Hematopoietic multipotent progenitor cell treated with erythropoietin and hydrocortisone succinate and interleukin-3 and kit ligand, for 17 days (in vitro differentiated cells): ENCODE measurements around the gene SPATS2.
A peak's percentile ranks its signal among the peaks of the same experiment; 100 is the strongest.
"Not testable (repeated sequence)": the region's sequence is repeated elsewhere in the genome, so short reads cannot be mapped to it uniquely, and the experiment has no call there.

Experiments used
- DNase-seq: peaks from one replicate; pipeline ENCODE4 v3.0.0-alpha.2; 2015; ENCODE audit warnings: low spot score

SPATS2 gene

DNA sequence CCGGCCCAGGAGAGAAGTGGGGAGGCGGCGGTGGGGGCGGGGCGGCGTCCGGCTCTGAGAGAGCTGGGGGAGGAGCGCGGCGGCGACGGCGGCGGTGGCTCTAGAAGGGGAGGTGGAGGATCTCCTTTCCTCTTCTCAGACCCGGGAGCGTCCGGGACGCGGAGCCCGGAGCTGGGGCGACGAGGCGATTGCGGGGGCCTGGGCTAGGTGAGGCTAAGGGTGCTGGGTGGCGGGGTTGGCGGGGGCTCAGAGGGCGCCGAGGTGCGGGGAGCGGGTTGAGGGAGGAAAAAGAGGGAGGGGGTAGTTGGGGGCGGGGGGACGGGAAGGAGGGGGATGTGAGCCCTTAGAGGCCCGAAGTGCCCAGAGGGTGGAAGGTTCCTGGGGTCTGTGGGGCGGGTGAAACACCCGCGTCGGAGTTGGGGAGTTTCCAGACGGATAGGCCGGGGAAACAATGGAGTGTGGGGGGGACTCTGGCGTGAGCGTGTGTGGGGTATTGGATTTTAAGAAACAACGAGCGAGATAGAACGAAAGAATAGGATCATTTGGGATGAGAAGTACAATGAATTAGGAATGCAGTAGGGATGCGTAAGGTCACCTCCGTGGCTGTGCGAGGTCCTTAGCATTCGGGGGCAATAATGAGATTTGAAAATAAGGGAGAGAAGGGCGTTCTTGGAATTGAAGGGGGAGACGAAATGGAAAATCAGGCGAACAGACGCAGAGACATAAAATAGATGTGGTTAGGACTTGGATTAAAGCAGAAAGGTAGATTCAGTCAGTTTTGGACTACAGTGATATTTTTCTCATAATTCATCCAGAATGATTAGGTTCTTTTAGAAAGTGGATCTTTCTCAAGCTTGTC, at the start of gene SPATS2:
Gene SPATS2 (plus strand): TSS at position 82 of the 859 bp plus-strand sequence. CDS start 93,551 bp downstream, outside the sequence.
- DNase-seq: no peak

DNA sequence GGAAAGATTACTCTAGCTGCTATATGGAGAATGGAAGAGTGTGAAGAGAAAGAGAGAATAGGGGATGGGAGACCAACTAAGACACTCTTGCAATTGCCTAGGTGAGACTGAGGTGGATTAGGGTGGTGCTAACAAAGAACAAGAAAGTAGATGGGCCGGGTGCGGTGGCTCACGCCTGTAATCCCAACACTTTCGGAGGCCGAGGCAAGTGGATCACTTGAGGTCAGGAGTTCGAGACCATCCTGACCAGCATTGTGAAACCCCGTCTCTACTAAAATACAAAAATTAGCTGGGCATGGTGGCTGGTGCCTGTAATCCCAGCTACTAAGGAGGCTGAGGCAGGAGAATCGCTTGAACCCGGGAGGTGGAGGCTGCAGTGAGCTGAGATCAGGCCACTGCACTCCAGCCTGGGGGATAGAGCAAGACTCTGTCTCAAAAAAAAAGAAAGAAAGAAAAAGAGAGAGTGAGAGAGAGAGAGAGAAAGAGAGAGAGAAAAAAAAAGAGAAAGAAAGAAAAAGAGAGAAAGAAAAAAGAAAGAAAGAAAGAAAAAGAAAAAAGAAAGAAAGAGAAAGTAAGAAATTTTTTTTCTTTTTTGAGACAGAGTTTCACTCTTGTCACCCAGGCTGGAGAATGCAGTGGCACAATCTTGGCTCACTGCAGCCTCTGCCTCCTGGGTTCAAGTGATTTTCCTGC, 46.7 kb upstream of the SPATS2 start:
- not testable (repeated sequence) for DNase-seq

DNA sequence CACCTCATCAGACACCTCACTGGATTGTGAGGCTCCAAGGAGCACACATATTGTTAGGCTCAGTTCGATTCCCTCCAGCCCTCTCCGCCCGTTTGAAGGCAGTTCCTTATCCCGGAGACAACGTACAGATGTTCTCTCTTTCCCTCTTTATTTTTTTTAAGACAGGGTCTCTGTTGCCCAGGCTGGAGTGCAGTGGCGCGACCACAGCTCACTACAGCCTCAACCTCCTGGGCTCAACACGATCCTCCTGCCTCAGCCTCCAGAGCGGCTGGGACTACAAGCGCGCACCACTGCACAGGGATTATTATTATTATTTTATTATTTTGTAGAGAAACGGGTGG, 44.9 kb upstream of the SPATS2 start:
- no peak for DNase-seq

DNA sequence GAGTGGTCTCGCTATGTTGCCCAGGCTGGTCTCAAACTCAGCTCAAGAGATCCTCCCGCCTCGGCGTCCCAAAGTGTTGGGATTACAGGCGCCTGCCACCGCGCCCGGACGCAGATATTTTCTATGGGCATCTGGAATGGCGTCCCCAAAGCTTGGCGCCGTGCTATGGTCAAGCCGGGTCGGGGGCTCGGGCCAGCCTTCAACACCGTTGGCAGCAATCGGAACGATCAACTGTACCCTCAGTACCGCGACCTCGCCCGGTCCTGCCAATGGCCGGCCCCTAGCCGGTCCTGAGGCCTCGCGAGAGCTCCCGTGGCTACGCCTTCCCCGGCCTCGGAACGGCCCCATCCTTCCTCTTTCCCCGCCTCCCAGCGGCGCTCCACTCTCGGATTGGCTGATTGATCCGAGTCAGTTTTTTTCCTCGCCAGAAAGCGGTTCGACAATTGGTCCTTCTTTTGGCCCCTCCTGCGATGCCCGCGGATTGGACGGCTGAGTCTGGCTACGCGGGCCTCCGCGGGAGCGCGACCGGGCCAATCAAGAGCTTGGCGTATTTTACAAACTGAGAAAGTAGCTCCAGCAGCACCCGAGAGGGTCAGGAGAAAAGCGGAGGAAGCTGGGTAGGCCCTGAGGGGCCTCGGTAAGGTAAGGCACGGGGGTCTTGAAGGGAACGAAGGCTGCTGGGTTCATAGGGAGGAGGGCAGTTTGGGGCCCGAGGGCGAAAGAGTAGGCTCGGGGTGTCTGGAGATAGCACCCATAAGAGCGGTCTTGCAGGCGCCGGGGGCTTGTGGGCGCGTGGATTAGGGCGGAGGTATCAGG, 44.3 kb upstream of the SPATS2 start, which contains the start of gene TROAP:
Gene TROAP (plus strand): TSS at position 548 of the 816 bp plus-strand sequence. CDS start 354 bp downstream, outside the sequence.
- peak; percentile 99 for DNase-seq

DNA sequence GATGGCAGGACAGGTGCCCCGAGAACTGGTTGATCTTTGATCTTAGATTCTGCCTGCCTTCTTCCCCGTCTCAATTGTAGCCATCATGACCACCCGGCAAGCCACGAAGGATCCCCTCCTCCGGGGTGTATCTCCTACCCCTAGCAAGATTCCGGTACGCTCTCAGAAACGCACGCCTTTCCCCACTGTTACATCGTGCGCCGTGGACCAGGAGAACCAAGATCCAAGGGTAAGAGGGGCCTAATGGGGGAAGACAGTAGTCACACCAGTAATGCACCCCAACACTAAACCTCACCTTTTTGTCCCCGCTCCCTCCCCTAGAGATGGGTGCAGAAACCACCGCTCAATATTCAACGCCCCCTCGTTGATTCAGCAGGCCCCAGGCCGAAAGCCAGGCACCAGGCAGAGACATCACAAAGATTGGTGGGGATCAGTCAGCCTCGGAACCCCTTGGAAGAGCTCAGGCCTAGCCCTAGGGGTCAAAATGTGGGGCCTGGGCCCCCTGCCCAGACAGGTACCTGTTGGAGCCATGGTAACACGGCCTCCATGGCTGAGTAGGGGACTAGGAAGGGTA, 43.7 kb upstream of the SPATS2 start:
- no peak for DNase-seq

DNA sequence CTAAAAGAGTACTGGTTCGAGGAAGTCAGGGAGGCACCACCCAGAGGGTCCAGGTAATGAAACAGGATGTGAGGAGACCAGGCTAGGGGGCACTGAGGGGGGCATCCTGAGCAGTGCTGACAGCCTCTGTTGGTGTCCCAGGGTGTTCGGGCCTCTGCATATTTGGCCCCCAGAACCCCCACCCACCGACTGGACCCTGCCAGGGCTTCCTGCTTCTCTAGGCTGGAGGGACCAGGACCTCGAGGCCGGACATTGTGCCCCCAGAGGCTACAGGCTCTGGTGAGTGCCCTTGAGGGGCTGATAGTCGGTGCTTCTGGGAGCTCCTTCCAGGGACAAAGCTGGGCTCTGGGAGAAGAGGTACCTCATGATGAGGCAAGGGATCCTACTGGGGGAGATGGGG, 41.7 kb upstream of the SPATS2 start:
- DNase-seq: no peak

DNA sequence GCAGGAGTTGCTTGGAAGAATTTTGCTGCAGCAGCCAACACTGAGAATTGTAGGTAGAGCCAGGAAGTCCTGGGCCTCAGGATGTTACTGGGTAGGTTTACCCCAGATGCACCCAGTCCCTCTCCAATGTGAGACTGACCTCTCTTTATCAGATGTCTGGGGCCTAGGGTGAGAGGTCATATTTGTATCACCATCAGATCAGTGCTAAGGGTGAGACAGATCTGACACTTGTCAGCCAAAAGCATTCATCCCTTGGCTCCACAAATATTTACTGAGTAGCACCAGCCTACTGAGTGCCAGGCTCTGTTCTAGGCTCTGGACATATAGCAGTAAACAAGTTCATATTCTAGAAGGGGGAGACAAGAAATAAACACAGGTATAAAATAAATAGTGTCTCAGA, 39.9 kb upstream of the SPATS2 start:
- no peak for DNase-seq

DNA sequence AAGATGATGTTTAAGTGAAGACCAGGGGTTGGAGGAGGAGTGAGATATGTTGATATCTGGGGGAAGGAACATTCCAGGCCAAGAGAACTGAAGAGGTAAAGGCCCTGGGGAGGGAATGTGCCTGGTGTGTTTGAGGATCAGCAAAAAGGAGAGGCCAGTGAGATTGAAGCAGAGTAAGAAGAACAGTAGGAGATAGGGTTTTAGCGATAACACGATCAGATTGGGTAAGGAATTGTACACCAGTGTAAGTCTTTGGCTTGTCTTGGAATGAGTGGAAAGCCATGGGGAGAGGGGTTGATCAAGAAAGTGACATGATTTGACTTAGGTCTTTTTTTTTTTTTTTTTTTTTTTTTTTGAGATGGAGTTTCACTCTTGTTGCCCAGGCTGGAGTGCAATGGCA, 39.4 kb upstream of the SPATS2 start:
- no peak for DNase-seq

DNA sequence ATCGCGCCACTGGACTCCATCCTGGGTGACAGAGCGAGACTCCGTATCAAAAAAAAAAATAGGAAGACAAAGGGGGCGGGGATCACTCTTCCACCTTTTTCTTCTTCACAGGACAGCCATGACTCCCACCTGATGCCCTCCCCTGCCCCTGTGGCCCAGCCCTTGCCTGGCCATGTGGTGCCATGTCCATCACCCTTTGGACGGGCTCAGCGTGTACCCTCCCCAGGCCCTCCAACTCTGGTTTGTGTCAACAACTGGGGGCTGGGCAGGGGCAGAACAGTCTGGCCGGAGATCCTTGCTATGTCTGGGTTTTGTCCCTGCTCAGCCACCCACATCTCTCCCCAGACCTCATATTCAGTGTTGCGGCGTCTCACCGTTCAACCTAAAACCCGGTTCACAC, 38.4 kb upstream of the SPATS2 start:
- no peak for DNase-seq

DNA sequence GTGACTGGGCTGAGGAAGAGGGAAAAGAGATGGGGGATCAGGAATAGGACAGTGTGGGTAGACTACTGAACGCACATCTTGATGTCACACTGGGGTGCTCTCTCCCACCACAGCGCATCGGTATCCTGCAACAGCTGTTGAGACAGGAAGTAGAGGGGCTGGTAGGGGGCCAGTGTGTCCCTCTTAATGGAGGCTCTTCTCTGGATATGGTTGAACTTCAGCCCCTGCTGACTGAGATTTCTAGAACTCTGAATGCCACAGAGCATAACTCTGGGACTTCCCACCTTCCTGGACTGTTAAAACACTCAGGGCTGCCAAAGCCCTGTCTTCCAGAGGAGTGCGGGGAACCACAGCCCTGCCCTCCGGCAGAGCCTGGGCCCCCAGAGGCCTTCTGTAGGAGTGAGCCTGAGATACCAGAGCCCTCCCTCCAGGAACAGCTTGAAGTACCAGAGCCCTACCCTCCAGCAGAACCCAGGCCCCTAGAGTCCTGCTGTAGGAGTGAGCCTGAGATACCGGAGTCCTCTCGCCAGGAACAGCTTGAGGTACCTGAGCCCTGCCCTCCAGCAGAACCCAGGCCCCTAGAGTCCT, 37.1 kb upstream of the SPATS2 start:
- no peak for DNase-seq

DNA sequence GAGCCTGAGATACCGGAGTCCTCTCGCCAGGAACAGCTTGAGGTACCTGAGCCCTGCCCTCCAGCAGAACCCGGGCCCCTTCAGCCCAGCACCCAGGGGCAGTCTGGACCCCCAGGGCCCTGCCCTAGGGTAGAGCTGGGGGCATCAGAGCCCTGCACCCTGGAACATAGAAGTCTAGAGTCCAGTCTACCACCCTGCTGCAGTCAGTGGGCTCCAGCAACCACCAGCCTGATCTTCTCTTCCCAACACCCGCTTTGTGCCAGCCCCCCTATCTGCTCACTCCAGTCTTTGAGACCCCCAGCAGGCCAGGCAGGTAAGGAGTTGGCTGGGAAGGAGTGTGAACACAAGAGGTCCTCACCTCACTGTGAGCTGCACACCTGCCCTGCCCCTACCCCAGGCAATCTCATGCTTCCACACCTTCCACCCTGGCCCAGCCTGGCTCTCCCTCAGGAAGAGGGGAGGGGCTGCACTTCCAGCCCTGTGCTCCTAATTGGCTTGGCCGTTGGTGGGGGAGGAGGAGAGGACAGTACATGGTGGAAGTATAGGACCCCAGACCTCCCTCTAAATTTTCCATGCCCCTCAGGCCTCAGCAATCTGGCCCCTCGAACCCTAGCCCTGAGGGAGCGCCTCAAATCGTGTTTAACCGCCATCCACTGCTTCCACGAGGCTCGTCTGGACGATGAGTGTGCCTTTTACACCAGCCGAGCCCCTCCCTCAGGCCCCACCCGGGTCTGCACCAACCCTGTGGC, 36.5 kb upstream of the SPATS2 start:
- no peak for DNase-seq

DNA sequence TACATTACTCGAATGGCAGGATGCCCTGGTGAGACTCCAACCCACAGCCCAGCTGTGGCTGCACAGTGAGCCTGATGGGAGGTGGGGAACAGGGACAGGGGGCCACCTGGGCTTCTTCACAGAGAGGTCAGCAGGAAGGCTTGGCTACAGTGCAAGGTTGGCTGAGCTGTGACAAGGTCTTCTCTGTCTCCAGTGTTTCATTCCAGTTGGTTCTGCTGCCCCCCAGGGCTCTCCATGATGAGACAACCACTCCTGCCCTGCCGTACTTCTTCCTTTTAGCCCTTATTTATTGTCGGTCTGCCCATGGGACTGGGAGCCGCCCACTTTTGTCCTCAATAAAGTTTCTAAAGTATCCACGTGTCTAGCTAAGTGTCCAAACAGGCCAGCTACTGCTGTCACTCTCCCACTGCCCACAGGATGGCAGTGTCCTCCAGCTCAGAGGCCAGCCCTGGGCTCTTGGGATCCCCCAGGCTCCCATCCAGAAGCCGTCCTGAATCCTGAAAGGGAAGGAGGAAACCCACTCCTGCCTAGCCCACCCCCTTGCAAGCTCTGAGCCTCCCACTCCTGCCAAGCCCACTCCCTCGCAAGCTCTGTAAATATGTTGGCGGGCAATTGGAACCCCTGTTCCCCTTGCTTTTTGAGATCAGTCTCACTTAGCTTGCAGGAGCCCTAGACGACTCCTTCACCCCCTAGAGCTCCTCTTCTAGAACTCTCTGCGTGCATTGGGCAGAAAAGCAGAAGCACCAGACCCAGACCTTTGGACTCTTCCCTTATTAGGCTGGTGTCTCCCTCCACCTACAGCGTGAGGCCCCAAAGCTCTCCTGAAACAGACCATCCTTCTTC, 35.7 kb upstream of the SPATS2 start:
- DNase-seq: no peak

DNA sequence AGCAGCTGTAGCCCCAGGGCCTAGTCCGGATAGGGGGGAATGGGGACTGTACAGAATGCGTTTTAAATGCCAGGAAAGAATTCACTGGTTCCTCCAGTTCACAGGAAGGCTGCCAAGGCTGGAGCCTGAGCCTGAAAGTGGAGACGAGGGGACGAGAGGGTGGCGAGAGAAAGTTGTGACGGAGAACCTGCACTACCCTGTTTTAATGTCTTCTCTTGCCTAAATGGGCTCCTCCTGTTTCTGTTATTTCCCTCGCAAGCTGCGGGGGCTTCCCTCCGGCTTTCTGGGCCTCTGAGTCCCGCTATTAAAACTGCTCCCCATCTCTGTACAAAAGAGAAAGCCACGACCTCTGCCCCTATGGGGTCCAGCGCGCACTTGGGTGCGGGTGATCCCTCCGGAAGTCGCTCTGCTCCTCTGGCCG, 34.8 kb upstream of the SPATS2 start:
- DNase-seq: no peak

DNA sequence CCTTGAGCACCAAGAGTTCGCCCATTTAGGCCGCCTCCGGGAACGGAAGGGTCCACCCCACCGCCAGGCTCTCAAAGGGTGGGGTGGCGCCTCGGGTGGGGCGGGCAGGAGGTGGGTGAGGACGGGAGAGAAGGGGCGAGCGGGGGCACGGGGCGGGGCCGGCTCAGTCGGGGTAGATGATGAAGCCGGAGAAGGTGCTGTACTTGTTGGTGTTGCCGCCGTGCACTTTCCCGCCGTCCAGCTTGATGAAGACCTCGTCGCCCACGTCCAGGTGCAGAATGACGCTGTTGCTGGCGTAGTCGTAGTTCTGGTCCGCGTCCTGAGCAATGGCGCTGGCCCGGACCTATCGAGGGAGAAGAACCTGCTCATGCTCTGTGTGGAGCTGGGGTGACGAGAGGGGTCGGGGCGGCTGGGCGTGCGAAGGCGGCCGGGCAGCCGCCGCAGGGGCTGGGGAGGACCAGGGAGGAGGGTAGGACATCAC, 34.3 kb upstream of the SPATS2 start:
- no peak for DNase-seq

DNA sequence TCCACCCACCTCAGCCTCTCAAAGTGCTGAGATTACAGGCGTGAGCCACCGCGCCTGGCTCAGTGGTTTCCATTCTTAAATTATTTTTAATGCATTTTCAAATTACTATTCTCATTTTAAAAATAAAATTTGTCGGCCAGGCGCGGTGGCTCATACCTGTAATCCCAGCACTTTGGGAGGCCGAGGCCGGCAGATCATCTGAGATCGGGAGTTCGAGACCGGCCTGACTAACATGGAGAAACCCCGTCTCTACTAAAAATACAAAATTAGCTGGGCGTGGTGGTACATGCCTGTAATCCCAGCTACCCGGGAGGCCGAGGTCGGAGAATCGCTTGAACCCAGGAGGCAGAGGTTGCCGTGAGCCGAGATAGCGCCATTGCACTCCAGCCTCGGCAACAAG, 33.5 kb upstream of the SPATS2 start:
- DNase-seq: not testable (repeated sequence)

DNA sequence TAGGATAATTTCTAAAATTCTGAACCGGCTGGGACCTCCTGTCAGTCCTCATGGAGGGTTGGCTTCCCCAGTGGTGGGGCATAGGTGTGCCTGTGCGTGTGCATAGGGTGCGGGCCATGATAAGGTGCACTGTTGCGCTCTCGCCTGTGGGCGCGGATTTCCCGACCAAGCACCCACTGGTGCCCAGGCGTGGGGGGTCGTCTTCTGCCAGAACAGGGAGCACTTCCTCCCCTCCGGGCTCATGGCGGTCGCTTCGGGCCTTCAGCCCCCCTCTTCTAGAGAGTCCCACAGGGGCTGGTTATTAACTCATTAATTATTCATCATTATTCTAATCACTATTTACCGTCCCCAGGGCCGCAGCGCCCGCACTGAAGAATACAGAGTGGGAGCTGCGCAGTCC, 33.0 kb upstream of the SPATS2 start:
- DNase-seq: no peak

DNA sequence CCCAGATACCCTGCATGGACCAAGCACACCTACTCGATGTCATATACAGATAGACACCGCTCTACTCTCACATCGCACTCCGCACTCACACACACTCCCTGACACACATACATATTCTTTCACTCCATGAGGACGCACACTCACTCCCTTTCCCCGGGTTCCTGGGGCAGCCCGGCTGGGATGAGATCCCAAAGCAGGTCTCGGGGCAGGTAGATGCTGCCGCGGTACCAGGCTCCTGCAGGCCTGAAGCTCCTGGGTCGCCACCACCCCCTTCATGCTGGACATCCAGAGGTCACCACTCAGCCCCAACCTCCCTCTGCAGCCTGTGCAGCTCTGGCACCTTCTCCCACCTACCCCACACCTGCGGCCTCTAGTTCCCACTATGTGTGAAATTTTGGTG, 32.6 kb upstream of the SPATS2 start:
- no peak for DNase-seq

DNA sequence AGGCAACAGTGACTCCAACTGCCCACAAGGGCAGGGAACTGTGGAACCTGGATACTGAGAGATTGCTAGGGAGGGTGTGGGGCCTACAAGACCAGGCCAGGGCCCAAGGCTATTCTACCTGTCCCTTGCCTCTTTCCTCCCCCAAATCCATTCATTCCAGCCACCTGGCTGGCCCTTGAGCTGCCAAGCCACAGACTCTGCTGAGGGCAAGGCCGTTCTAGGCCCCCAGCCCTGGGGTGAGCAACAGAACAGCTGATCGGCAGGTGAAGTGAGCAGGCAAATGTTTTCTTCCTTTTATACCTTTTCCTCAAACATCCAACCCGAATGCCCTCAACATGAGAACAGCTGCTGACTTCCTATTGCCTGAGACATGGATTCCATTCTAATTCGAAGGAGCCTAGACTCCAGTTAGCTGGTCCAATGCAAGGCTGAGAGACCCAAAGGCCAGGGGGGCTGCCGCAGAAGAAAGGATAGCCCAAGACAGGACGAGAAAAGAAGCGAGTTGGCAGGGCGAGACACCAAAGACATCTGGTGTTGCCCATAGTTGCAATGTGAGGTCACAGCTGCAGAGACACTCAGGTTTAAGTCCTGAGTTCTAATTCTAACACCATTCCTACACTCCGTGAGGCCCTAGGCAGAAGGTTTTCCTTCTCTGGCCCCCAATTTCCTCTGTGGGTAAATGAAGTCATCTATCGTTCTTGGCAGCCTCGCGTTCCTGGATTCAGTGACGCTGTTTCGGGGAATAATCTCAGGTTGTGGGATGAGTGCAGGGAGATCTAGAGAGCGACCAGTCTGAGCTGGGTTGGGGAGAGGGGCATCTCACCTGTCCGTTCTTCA, 31.9 kb upstream of the SPATS2 start:
- DNase-seq: no peak
